CD14-positive monocyte (primary cell): ENCODE measurements around the gene PWWP2B. TPM values are rescaled to one million over a fixed set of nuclear protein-coding genes. Genes with fewer than 3 reads are reported as not detected.

Experiments
- DNase-seq, 3 donors: peaks; one replicate each; pipeline ENCODE4 v3.0.0-alpha.2; 2011 to 2022
- H2AFZ ChIP-seq: 2 replicates; pipeline ENCODE4 v1.6.0; 2012; ENCODE audit warnings: mild to moderate bottlenecking, low read depth, low read length, inconsistent platforms; ENCODE audit not compliant: insufficient read depth, poor library complexity, severe bottlenecking
- H3K27ac ChIP-seq, 2 donors: 1 replicate in 1 of 2; 2 replicates in 1 of 2; pipeline ENCODE4 v1.5.1; 2012 to 2013; ENCODE audit warnings: low read length in 2 of 2, control low read depth in 1 of 2, inconsistent platforms in 1 of 2, low read depth in 1 of 2, mild to moderate bottlenecking in 1 of 2
- H3K27me3 ChIP-seq, 2 donors: one replicate each; pipeline versions ENCODE4 v1.6.0 to v1.6.1; 2011 to 2013; ENCODE audit warnings: low read length in 2 of 2; ENCODE audit not compliant: control insufficient read depth in 2 of 2, insufficient read depth in 2 of 2
- H3K36me3 ChIP-seq, 2 donors: replicated peaks in 1 of 2; 1 replicate in 1 of 2; 2 replicates in 1 of 2; pipeline versions ENCODE4 v1.5.1 to v1.6.1; 2012 to 2013; ENCODE audit warnings: low read length in 2 of 2, control low read depth in 1 of 2, inconsistent platforms in 1 of 2, mild to moderate bottlenecking in 1 of 2; ENCODE audit not compliant: insufficient read depth in 2 of 2, control insufficient read depth in 1 of 2
- H3K4me1 ChIP-seq, 2 donors: 1 replicate in 1 of 2; 2 replicates in 1 of 2; pipeline versions ENCODE4 v1.5.1 to v1.6.1; 2012 to 2013; ENCODE audit warnings: low read length in 2 of 2, control low read depth in 1 of 2, inconsistent platforms in 1 of 2, mild to moderate bottlenecking in 1 of 2, moderate library complexity in 1 of 2; ENCODE audit not compliant: insufficient read depth in 2 of 2, control insufficient read depth in 1 of 2
- H3K4me2 ChIP-seq: replicated peaks from 2 replicates; pipeline ENCODE3; 2012; ENCODE audit warnings: low read length, moderate library complexity, mild to moderate bottlenecking; ENCODE audit not compliant: poor library complexity, severe bottlenecking; ENCODE audit errors: extremely low read depth
- H3K4me3 ChIP-seq, 3 experiments: fragments of 200-600 bp in 1 of 3; sonication (generic) in 1 of 3; replicated peaks in 1 of 3; 1 replicate in 2 of 3; 2 replicates in 1 of 3; pipeline ENCODE4 v1.5.1; 2011 to 2013; ENCODE audit warnings: low read length in 3 of 3, mild to moderate bottlenecking in 3 of 3, control low read depth in 2 of 3, low read depth in 2 of 3, inconsistent platforms in 1 of 3, moderate library complexity in 1 of 3
- H3K79me2 ChIP-seq: 2 replicates; pipeline ENCODE4 v1.6.0; 2012; ENCODE audit warnings: mild to moderate bottlenecking, control low read depth, inconsistent platforms, low read length, moderate library complexity; ENCODE audit not compliant: insufficient read depth
- H3K9ac ChIP-seq: 2 replicates; pipeline ENCODE4 v1.6.0; 2017; ENCODE audit warnings: low read length, mild to moderate bottlenecking; ENCODE audit not compliant: insufficient read depth, poor library complexity, severe bottlenecking
- H3K9me3 ChIP-seq, 2 donors: replicated peaks in 1 of 2; 1 replicate in 1 of 2; 2 replicates in 1 of 2; pipeline versions ENCODE4 v1.5.1 to v1.6.1; 2012 to 2013; ENCODE audit warnings: low read length in 2 of 2, control low read depth in 1 of 2; ENCODE audit not compliant: control insufficient read depth in 1 of 2, insufficient read depth in 1 of 2
- H4K20me1 ChIP-seq: 2 replicates; pipeline ENCODE4 v1.6.0; 2012; ENCODE audit warnings: mild to moderate bottlenecking, low read length, control low read depth, moderate library complexity; ENCODE audit not compliant: insufficient read depth
- H3K27ac Mint-ChIP-seq, 7 donors: one replicate each; pipeline ENCODE4 v1.8.0; 2020; ENCODE audit warnings: mild to moderate bottlenecking in 7 of 7, mixed read lengths in 7 of 7, moderate library complexity in 6 of 7, inconsistent platforms in 2 of 7
- H3K27me3 Mint-ChIP-seq, 3 donors: one replicate each; pipeline ENCODE4 v1.8.0; 2021 to 2022; ENCODE audit warnings: low read depth in 3 of 3, mild to moderate bottlenecking in 3 of 3, mixed read lengths in 3 of 3, moderate library complexity in 3 of 3, inconsistent platforms in 1 of 3
- H3K36me3 Mint-ChIP-seq, 2 donors: one replicate each; pipeline ENCODE4 v1.8.0; 2020; ENCODE audit warnings: mixed read lengths in 2 of 2, inconsistent platforms in 1 of 2, mild to moderate bottlenecking in 1 of 2
- H3K4me1 Mint-ChIP-seq: one replicate; pipeline ENCODE4 v1.8.0; 2020; ENCODE audit warnings: mild to moderate bottlenecking, mixed read lengths
- H3K4me3 Mint-ChIP-seq, 2 donors: one replicate each; pipeline ENCODE4 v1.8.0; 2020; ENCODE audit warnings: mild to moderate bottlenecking in 2 of 2, mixed read lengths in 2 of 2, moderate library complexity in 1 of 2
- H3K9me3 Mint-ChIP-seq, 7 donors: one replicate each; pipeline ENCODE4 v1.8.0; 2020 to 2022; ENCODE audit warnings: mixed read lengths in 7 of 7, mild to moderate bottlenecking in 6 of 7, moderate library complexity in 6 of 7, inconsistent platforms in 2 of 7
- CTCF ChIP-seq: fragments of 200-600 bp; IDR thresholded peaks from one replicate; pipeline ENCODE4 v1.8.0; 2022; ENCODE audit warnings: antibody characterized with exemption, mild to moderate bottlenecking
- WGBS: methylation state at CpG from one replicate; pipeline ENCODE4 v1.1.5; 2013; ENCODE audit warnings: missing lambda C conversion rate; ENCODE audit not compliant: insufficient coverage; 5-methylcytosine and 5-hydroxymethylcytosine counted together
- intact Hi-C, 2 donors: fragments of 100-400 bp; cut with micrococcal nuclease; formaldehyde crosslinking; loops; one replicate each; pipeline versions ENCODE4 v1.15.0 to v1.15.1; 2023
- polyA plus RNA-seq, 3 donors: library from polyadenylated mRNA; depleted of rRNA in 1 of 3; unstranded in 2 of 3; stranded (reverse) in 1 of 3; fragments of 300-500 nt in 2 of 3; fragments of >200 nt in 1 of 3; fragmentation: Illumina TruSeq in 2 of 3; gene quantifications; 1 replicate in 2 of 3; 2 replicates in 1 of 3; pipeline ENCODE4 v1.2.3, GENCODE V29; 2012 to 2021

PWWP2B gene
- polyA plus RNA-seq, 3 donors = 2.4 to 6.9 (median 2.7) TPM

GRCh38 chr10:132417257-132417910 lies 20.4 kb downstream of the PWWP2B start:
- H3K4me1 ChIP-seq = peaks cover 81 to 85% of the 10 kb centered on the region in 2 donors
- H3K79me2 ChIP-seq = peaks cover 66% of the 10 kb centered on the region
- H3K27ac ChIP-seq = peak overlapping the region; percentile 84 to 96

GRCh38 chr10:132417957-132418441 lies 21.0 kb downstream of the PWWP2B start:
- Histone ChIP-seq H4K20me1 (no peaks in the 10 kb centered on the region), H3K79me2 (peaks cover 62% of the 10 kb centered on the region), H3K27ac (peak overlapping the region; percentile 84 to 96), H3K4me3 (peak overlapping the region in 1 of 3 experiments; percentile 42), H3K27me3 (no peaks in the 10 kb centered on the region), H3K4me1 (peaks cover 82 to 85% of the 10 kb centered on the region in 2 donors), H3K36me3 (peaks cover 8 to 22% of the 10 kb centered on the region in 2 donors), H3K9ac (peak overlapping the region; percentile 34), H3K9me3 (no peaks in the 10 kb centered on the region), H3K4me2 (peak overlapping the region; percentile 51), H2AFZ (peak overlapping the region; percentile 8)
- no peak for TF ChIP-seq CTCF
- 38% methylated on average over 8 of the region's 20 CpGs for WGBS
- Mint-ChIP-seq H3K27ac (peak overlapping the region; percentile 79 to 92 (median 91)), H3K4me3 (peak overlapping the region; percentile 31 to 57), H3K4me1 (peaks cover 72% of the 10 kb centered on the region), H3K36me3 (peaks cover 22 to 25% of the 10 kb centered on the region in 2 donors), H3K27me3 (peaks cover 0 to 1% (median 0%) of the 10 kb centered on the region in 3 donors), H3K9me3 (peaks cover 0 to 2% (median 0%) of the 10 kb centered on the region in 7 donors)
- intact Hi-C loops = no loop called here
- DNase-seq = peak in 2 of 3 donors; percentile 41 to 46

More at GRCh38 chr10:132417257-132417910, 20.4 kb downstream of the PWWP2B start:
- Histone ChIP-seq H4K20me1 (peaks cover 4% of the 10 kb centered on the region), H3K4me2 (peak overlapping the region; percentile 51), H3K27me3 (no peaks in the 10 kb centered on the region), H3K9me3 (no peaks in the 10 kb centered on the region), H2AFZ (no peak overlapping the region), H3K9ac (peak overlapping the region; percentile 45), H3K36me3 (peaks cover 8 to 22% of the 10 kb centered on the region in 2 donors), H3K4me3 (peak overlapping the region in 1 of 3 experiments; percentile 42)
- H3K27ac Mint-ChIP-seq = peak overlapping the region; percentile 79 to 92 (median 91)
- peaks cover 71% of the 10 kb centered on the region for H3K4me1 Mint-ChIP-seq
- intact Hi-C loops = no loop called here
- H3K27me3 Mint-ChIP-seq = peaks cover 0 to 1% (median 0%) of the 10 kb centered on the region in 3 donors
- TF ChIP-seq CTCF = no peak
- H3K36me3 Mint-ChIP-seq = peaks cover 22 to 30% of the 10 kb centered on the region in 2 donors
- DNase-seq = peak in 1 of 3 donors; percentile 33
- H3K4me3 Mint-ChIP-seq = no peak overlapping the region
- H3K9me3 Mint-ChIP-seq = peaks cover 0 to 2% (median 0%) of the 10 kb centered on the region in 7 donors
- WGBS = 40% methylated on average over 21 of the region's 26 CpGs
